HUDEP-2 (cell line): ENCODE measurements around the gene BRMS1L.
"Not testable (repeated sequence)": the region's sequence is repeated elsewhere in the genome, so short reads cannot be mapped to it uniquely, and the experiment has no call there.

ENCODE experiments used
- DNase-seq, 76 experiments: peaks; one replicate each; lab custom pipeline; 2025; ENCODE audit not compliant: unreplicated experiment in 76 of 76; lab: John Stamatoyannopoulos, UW

BRMS1L gene

GRCh38 chr14:35821564-35822411 lies 4.3 kb upstream of the BRMS1L start:
- DNase-seq = peak in 21 of 76 experiments; percentile 1 to 42 (median 18)

- DNase-seq = no peak
Measured at GRCh38 chr14:35822501-35822900, 3.6 kb upstream of the BRMS1L start.

- DNase-seq = not testable (repeated sequence)
Measured at GRCh38 chr14:35824446-35825165, 1.5 kb upstream of the BRMS1L start.

GRCh38 chr14:35825968-35826217 lies 245 bp upstream of the BRMS1L start:
- no peak for DNase-seq

- no peak for DNase-seq
Measured at GRCh38 chr14:35826952-35827416, 846 bp downstream of the BRMS1L start.

- DNase-seq = no peak
Measured at GRCh38 chr14:35827678-35828472, 1.7 kb downstream of the BRMS1L start.

- no peak for DNase-seq
Measured at GRCh38 chr14:35829449-35829848, 3.3 kb downstream of the BRMS1L start.

- no peak for DNase-seq
Measured at GRCh38 chr14:35835208-35835982, 9.3 kb downstream of the BRMS1L start.

GRCh38 chr14:35841704-35842103 lies 15.6 kb downstream of the BRMS1L start:
- not testable (repeated sequence) for DNase-seq

GRCh38 chr14:35842245-35842644 lies 16.1 kb downstream of the BRMS1L start:
- DNase-seq = not testable (repeated sequence)

GRCh38 chr14:35844494-35844893 lies 18.4 kb downstream of the BRMS1L start:
- no peak for DNase-seq

- no peak for DNase-seq
Measured at GRCh38 chr14:35847636-35848035, 21.5 kb downstream of the BRMS1L start.

- no peak for DNase-seq
Measured at GRCh38 chr14:35849122-35849521, 23.0 kb downstream of the BRMS1L start.

GRCh38 chr14:35851823-35852222 lies 25.7 kb downstream of the BRMS1L start:
- DNase-seq = no peak

- no peak for DNase-seq
Measured at GRCh38 chr14:35853225-35853624, 27.1 kb downstream of the BRMS1L start.

- no peak for DNase-seq
Measured at GRCh38 chr14:35854696-35855270, 28.6 kb downstream of the BRMS1L start.

- DNase-seq = no peak
Measured at GRCh38 chr14:35855876-35856481, 29.8 kb downstream of the BRMS1L start.

- no peak for DNase-seq
Measured at GRCh38 chr14:35858521-35859209, 32.5 kb downstream of the BRMS1L start.

GRCh38 chr14:35861204-35861868 lies 35.2 kb downstream of the BRMS1L start:
- no peak for DNase-seq
